Smooth muscle cell (in vitro differentiated cells): Measurements from ENCODE around the gene HPCA. TPM values are rescaled to one million over a fixed set of nuclear protein-coding genes. Genes with fewer than 3 reads are reported as not detected.

Source experiments
- DNase-seq: peaks from one replicate; lab custom pipeline; 2025; ENCODE audit not compliant: unreplicated experiment; lab: John Stamatoyannopoulos, UW
- H2AFZ ChIP-seq: fragments of 200-600 bp; sonication (generic); 2 replicates; pipeline ENCODE4 v1.6.0; 2016; ENCODE audit warnings: antibody characterized with exemption, low read depth, mild to moderate bottlenecking
- H3F3A ChIP-seq: fragments of 200-600 bp; sonication (generic); 2 replicates; pipeline ENCODE4 v1.6.0; 2017; ENCODE audit warnings: antibody characterized with exemption, low read depth
- H3K27ac ChIP-seq: fragments of 200-600 bp; sonication (generic); 2 replicates; pipeline ENCODE4 v1.5.1; 2016; ENCODE audit warnings: low read depth, mild to moderate bottlenecking
- H3K27me3 ChIP-seq: fragments of 200-600 bp; sonication (generic); 2 replicates; pipeline ENCODE4 v1.6.1; 2016; ENCODE audit warnings: low read depth, mild to moderate bottlenecking
- H3K36me3 ChIP-seq: fragments of 200-600 bp; sonication (generic); 2 replicates; pipeline ENCODE4 v1.5.1; 2016; ENCODE audit warnings: low read depth
- H3K4me1 ChIP-seq: fragments of 200-600 bp; sonication (generic); 2 replicates; pipeline ENCODE4 v1.5.1; 2016; ENCODE audit warnings: low read depth
- H3K4me2 ChIP-seq: fragments of 200-600 bp; sonication (generic); 2 replicates; pipeline ENCODE4 v1.6.0; 2016; ENCODE audit warnings: mild to moderate bottlenecking
- H3K4me3 ChIP-seq: fragments of 200-600 bp; sonication (generic); 2 replicates; pipeline ENCODE4 v1.5.1; 2016; ENCODE audit warnings: mild to moderate bottlenecking
- H3K79me2 ChIP-seq: fragments of 200-600 bp; sonication (generic); 2 replicates; pipeline ENCODE4 v1.6.0; 2016; ENCODE audit warnings: low read depth, mild to moderate bottlenecking
- H3K9ac ChIP-seq: fragments of 200-600 bp; sonication (generic); 2 replicates; pipeline ENCODE4 v1.6.0; 2016; ENCODE audit warnings: low read depth
- H3K9me3 ChIP-seq: fragments of 200-600 bp; sonication (generic); replicated peaks from 2 replicates; pipeline ENCODE4 v1.5.1; 2016; ENCODE audit warnings: low read depth
- H4K20me1 ChIP-seq: fragments of 200-600 bp; sonication (generic); 2 replicates; pipeline ENCODE4 v1.6.0; 2016; ENCODE audit warnings: low read depth
- CTCF ChIP-seq: fragments of 200-600 bp; sonication (generic); IDR thresholded peaks from 2 replicates; pipeline ENCODE4 v1.5.1; 2017; ENCODE audit warnings: borderline replicate concordance, mild to moderate bottlenecking, antibody characterized with exemption; ENCODE audit not compliant: insufficient read depth, poor library complexity, severe bottlenecking
- WGBS: methylation state at CpG from one replicate; pipeline ENCODE4 v1.1.7; 2016; ENCODE audit warnings: low lambda C conversion rate; 5-methylcytosine and 5-hydroxymethylcytosine counted together
- polyA plus RNA-seq: library from polyadenylated mRNA; unstranded; fragments of >200 nt; fragmentation: Nextera tagmentation; extraction: Ambion mirVana; gene quantifications from 2 replicates; pipeline ENCODE4 v1.2.1, GENCODE V29; 2016
- total RNA-seq: library from RNA; depleted of rRNA; stranded (reverse); fragments of >200 nt; gene quantifications from 2 replicates; pipeline ENCODE4 v1.2.3, GENCODE V29; 2014

HPCA gene
- total and polyA plus RNA-seq, 2 experiments from 2014 or later: not detected

DNA sequence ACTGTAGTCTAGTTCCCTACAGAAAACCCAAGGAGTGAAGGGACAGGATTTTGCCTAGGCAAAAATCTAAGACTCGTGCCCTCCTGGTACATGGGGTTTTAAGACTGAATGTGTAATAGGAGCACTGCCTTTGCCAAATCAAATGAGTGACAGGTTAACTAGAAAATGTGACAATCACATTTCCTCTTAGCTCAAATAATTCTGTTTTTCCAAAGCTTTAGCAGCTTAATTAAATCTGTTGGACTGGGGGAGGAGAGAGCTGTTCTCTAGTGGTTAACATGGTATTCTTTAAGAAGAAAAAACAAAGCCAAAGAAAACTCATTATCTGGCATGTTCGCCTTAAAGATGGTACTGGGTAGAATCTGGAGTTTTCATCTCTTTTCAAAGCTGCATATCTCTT lies 28.2 kb upstream of the HPCA start:
- WGBS: 99% methylated on average over 2 of the region's 2 CpGs
- H3F3A ChIP-seq: no peaks in the 10 kb centered on the region
- no peak overlapping the region for H3K27ac ChIP-seq
- no peaks in the 10 kb centered on the region for H3K79me2 ChIP-seq
- H3K27me3 ChIP-seq: no peaks in the 10 kb centered on the region
- no peaks in the 10 kb centered on the region for H3K4me1 ChIP-seq
- no peaks in the 10 kb centered on the region for H3K9me3 ChIP-seq
- no peak for DNase-seq
- H2AFZ ChIP-seq: no peak overlapping the region
- peaks cover 4% of the 10 kb centered on the region for H3K36me3 ChIP-seq
- no peak overlapping the region for H3K4me3 ChIP-seq
- TF ChIP-seq CTCF: no peak
- H3K9ac ChIP-seq: no peak overlapping the region
- peaks cover 6% of the 10 kb centered on the region for H4K20me1 ChIP-seq
- no peak overlapping the region for H3K4me2 ChIP-seq

GRCh38 chr1:32858791-32859190 lies 27.5 kb upstream of the HPCA start:
- Histone ChIP-seq H3K9ac (no peak overlapping the region), H3K4me1 (no peaks in the 10 kb centered on the region), H3K4me3 (no peak overlapping the region), H2AFZ (no peak overlapping the region), H3K79me2 (no peaks in the 10 kb centered on the region), H3K36me3 (peaks cover 4% of the 10 kb centered on the region), H3K9me3 (no peaks in the 10 kb centered on the region), H3K4me2 (no peak overlapping the region), H4K20me1 (peaks cover 6% of the 10 kb centered on the region), H3K27me3 (no peaks in the 10 kb centered on the region), H3K27ac (no peak overlapping the region), H3F3A (no peaks in the 10 kb centered on the region)
- TF ChIP-seq CTCF: no peak
- WGBS: 97% methylated on average over 7 of the region's 7 CpGs
- DNase-seq: no peak

- no peaks in the 10 kb centered on the region for H3K4me1 ChIP-seq
- H3K4me3 ChIP-seq: no peak overlapping the region
- no peaks in the 10 kb centered on the region for H3K27me3 ChIP-seq
- no peak overlapping the region for H2AFZ ChIP-seq
- no peak overlapping the region for H3K4me2 ChIP-seq
- H4K20me1 ChIP-seq: peaks cover 6% of the 10 kb centered on the region
- peaks cover 4% of the 10 kb centered on the region for H3K36me3 ChIP-seq
- no peak overlapping the region for H3K27ac ChIP-seq
- WGBS: 94% methylated on average over 2 of the region's 2 CpGs
- H3K9ac ChIP-seq: no peak overlapping the region
- no peak for TF ChIP-seq CTCF
- no peaks in the 10 kb centered on the region for H3K79me2 ChIP-seq
- no peaks in the 10 kb centered on the region for H3K9me3 ChIP-seq
- no peak for DNase-seq
- H3F3A ChIP-seq: no peaks in the 10 kb centered on the region
These were observed 26.4 kb upstream of the HPCA start for GRCh38 chr1:32859915-32860314.

DNA sequence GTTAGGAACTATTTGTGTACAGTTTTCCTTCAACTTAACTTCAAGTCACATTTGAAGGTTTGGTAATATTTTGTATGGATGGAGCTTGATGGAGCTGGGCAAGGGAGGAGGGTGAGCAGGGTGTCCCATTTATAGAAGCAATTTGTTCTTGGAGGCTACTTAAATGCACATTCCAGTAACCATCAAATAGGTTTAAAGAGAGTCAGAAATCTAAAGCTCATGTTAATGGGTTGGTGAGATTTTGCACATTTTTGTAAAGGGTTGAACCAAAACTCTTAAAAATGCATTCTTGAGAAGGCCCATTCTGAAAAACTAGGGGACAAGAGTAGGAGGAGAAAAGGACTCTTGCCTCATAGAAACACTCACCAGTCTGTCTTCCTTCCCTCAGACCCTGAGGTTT lies 25.7 kb upstream of the HPCA start:
- no peak for TF ChIP-seq CTCF
- peaks cover 6% of the 10 kb centered on the region for H4K20me1 ChIP-seq
- no peak overlapping the region for H3K27ac ChIP-seq
- no peaks in the 10 kb centered on the region for H3K27me3 ChIP-seq
- H3K4me2 ChIP-seq: no peak overlapping the region
- no peaks in the 10 kb centered on the region for H3K4me1 ChIP-seq
- no peak overlapping the region for H3K9ac ChIP-seq
- H3F3A ChIP-seq: no peaks in the 10 kb centered on the region
- H3K79me2 ChIP-seq: no peaks in the 10 kb centered on the region
- H3K36me3 ChIP-seq: peaks cover 4% of the 10 kb centered on the region
- no peak for DNase-seq
- H3K9me3 ChIP-seq: no peaks in the 10 kb centered on the region
- H3K4me3 ChIP-seq: no peak overlapping the region
- no peak overlapping the region for H2AFZ ChIP-seq
